ENCODE results near the gene COL5A2. TPM values are rescaled to one million over a fixed set of nuclear protein-coding genes. Genes with fewer than 3 reads are reported as not detected.
A peak's percentile ranks its signal among the peaks of the same experiment; 100 is the strongest.

The COL5A2 gene
- total RNA-seq, 4 donors from 2014 or later: 7.7 to 29.5 (median 16.9) TPM

DNA sequence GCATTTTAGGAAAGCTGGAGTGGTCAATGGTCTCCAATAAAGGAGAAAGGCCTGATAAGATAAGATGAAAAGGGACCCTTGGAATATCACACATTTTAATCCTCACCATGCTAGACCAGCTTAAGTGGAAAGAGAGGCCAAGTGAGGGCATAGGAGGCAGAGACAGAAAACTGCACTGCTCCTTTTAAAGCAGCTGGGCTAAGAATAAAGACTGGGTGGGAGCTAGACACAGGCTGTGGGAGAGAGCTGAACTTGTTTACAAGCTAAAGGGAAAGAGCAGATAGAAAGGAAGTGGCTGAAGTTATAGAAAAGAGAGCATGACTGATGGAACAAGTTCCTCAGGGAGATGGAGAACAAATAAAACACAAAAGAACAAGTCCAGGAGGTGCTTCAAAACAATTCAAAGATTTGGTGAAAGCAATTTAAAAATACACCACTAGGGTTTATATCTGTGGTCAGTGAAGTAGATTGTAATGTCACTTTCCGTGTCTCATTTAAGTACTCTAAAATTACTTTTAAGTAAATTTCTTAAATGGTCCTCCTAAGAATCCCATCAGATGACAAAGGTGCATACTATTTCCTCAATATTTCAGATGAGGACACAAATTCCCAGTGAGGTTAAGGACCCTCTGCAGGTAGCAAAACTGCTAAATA, 7.5 kb downstream of the COL5A2 start:
- no peak overlapping the region for H3K4me3 ChIP-seq (ENCODE audit: low read depth, poor library complexity, severe bottlenecking)
- 61 to 85% methylated on average over 1 of the region's 1 CpG for WGBS, 2 donors
- TF ChIP-seq POLR2A (IDR thresholded peaks at IDR 0.05): no peak
- TF ChIP-seq, protein P1, sequence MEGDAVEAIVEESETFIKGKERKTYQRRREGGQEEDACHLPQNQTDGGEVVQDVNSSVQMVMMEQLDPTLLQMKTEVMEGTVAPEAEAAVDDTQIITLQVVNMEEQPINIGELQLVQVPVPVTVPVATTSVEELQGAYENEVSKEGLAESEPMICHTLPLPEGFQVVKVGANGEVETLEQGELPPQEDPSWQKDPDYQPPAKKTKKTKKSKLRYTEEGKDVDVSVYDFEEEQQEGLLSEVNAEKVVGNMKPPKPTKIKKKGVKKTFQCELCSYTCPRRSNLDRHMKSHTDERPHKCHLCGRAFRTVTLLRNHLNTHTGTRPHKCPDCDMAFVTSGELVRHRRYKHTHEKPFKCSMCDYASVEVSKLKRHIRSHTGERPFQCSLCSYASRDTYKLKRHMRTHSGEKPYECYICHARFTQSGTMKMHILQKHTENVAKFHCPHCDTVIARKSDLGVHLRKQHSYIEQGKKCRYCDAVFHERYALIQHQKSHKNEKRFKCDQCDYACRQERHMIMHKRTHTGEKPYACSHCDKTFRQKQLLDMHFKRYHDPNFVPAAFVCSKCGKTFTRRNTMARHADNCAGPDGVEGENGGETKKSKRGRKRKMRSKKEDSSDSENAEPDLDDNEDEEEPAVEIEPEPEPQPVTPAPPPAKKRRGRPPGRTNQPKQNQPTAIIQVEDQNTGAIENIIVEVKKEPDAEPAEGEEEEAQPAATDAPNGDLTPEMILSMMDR (IDR thresholded peaks at IDR 0.05): no peak
- intact Hi-C loops (cut with DNase I; ENCODE audit: low total_unique reads): no loop called here
- no peak for DNase-seq (ENCODE audit: low spot score in 2 of 2)

DNA sequence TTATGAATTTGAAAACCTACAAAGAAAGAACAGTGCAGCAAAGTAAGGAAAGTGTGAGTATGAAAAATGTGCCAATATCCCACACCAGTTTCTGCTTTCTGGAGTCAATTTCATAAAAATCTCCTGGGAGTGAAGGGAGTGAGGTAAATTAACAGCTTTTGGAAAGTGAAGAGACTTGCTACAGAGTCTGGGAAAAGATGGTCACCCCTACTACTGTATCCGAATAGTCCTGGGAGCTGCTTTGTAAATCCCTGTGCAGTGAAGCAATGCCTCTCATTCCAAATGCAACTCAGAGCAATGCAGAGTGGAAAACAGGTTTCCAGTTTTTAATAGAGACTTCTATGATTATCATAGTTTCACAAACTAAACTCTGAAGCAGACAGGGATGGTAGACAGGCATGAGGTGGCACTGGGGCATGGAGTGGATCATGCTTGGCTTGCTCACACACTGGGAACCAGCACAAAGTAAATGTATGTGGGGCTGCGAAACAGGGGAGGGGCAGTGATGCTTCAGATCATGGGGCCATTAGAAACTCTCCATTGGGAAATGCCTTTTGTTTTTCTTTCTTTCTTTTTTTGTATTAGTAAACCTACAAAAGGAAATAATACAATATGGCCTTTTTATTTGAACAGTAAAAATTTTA, 10.6 kb downstream of the COL5A2 start:
- intact Hi-C loops (cut with DNase I; ENCODE audit: low total_unique reads): no loop called here
- TF ChIP-seq POLR2A (IDR thresholded peaks at IDR 0.05): no peak
- WGBS, 2 donors: 58 to 71% methylated on average over 2 of the region's 2 CpGs
- H3K4me3 ChIP-seq (ENCODE audit: low read depth, poor library complexity, severe bottlenecking): no peak overlapping the region
- no peak for DNase-seq (ENCODE audit: low spot score in 2 of 2)

DNA sequence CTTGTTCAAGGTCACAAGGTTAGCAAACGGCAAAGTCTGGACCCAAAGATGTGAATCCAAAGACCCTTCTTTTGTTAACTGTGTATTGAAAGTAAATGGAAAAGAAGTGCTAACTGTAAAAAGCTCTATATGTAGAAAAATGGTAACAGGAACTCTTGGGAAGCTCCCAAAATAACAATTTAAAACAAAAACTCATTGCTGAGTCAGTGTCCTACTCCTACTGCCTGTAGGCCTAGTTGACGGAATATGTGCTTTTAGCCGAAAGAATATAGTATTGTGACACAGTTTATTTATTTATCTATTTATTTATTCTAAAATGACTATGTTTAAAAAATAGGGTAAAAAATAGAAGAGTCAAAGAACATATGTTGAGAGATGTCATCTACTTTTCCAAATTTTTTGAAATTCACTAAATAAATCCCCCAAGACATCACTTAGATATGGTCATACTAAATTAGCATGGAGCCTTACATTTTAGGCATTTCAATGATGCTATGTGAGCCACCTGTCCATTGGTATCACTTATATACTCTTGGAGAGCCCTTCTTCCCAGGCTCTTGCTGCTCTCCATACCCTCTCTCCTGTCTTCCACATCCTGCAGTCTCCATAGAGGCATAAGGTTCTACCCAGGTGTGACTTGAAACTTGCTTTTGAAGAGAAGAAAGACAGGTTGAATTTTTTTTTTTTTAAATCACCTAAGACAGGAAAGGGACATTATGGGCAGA, 13.7 kb downstream of the COL5A2 start:
- no peak for DNase-seq (ENCODE audit: low spot score in 2 of 2)
- intact Hi-C loops (cut with DNase I; ENCODE audit: low total_unique reads): no loop called here
- 85 to 87% methylated on average over 3 of the region's 3 CpGs for WGBS, 2 donors
- TF ChIP-seq, protein P1 (IDR thresholded peaks at IDR 0.05): no peak
- TF ChIP-seq POLR2A (IDR thresholded peaks at IDR 0.05): no peak
- H3K4me3 ChIP-seq (ENCODE audit: low read depth, poor library complexity, severe bottlenecking): no peak overlapping the region

DNA sequence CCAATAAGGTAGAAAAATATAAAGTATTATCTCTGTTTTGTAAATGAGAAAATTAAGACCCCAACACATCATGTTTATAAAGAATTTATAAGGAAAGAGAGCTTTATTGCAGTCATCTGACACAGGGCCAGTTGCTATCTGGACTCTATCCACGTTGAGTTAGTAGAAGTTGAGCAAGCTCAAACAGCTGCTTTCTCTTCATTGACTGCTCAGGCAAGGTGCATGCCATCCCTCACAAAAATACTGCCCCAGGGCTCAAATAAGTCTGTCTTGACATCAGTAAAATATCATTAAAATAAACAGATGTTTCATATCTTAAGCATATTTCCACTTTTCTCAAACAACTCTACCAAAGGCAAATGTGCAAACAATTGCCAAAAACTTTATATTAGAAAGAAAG, 14.8 kb downstream of the COL5A2 start:
- WGBS, 2 donors: 15 to 22% methylated on average over 1 of the region's 1 CpG
- intact Hi-C loops (cut with DNase I; ENCODE audit: low total_unique reads): no loop called here
- DNase-seq (ENCODE audit: low spot score in 2 of 2): peak in 1 of 2 donors; percentile 86
- H3K4me3 ChIP-seq (ENCODE audit: low read depth, poor library complexity, severe bottlenecking): no peak overlapping the region
- TF ChIP-seq, protein P1 (IDR thresholded peaks at IDR 0.05): no peak
- no peak for TF ChIP-seq POLR2A (IDR thresholded peaks at IDR 0.05)

DNA sequence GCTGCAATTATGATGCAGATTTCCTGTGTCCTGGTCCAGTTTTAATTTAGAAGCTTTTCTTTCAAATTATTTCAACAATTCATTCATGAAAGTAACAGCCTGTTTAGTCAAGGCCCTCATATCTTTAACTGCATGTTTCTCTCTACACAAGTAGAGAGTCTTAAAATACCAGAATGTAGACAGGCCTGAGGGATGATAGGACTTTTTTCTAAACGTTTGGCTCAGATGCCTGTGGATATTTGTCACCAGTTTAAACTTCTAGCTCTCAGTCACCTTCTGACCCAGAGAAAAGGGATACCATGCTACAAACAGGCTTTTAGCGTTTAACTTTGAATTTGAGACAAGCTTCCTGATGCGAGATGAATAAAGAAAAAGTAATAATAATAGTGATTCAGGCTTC, 15.7 kb downstream of the COL5A2 start:
- DNase-seq (ENCODE audit: low spot score in 2 of 2): no peak
- no peak overlapping the region for H3K4me3 ChIP-seq (ENCODE audit: low read depth, poor library complexity, severe bottlenecking)
- intact Hi-C loops (cut with DNase I; ENCODE audit: low total_unique reads): no loop called here
- no peak for TF ChIP-seq POLR2A (IDR thresholded peaks at IDR 0.05)
- TF ChIP-seq, protein P1 (IDR thresholded peaks at IDR 0.05): no peak
- 21 to 24% methylated on average over 3 of the region's 3 CpGs for WGBS, 2 donors

DNA sequence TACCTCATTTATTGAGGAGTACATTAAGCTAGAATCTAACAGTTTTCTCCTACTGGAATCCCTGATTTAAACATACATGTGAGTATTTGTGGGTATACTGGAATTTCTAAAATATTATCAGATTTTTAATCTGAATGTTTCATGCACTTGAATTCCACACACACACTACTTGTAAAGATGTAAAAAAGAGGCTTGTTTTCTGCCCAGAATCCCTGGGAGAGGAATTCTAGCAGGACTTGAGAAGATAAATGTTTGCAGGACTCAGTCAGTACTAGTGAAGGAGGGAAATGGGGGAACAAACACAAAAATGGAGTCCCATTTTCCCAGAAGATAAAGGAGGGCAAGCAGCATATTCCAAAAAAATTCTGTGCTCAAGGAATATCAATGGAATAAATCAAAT, 17.0 kb downstream of the COL5A2 start:
- no peak for DNase-seq (ENCODE audit: low spot score in 2 of 2)
- intact Hi-C loops (cut with DNase I; ENCODE audit: low total_unique reads): no loop called here
- no peak overlapping the region for H3K4me3 ChIP-seq (ENCODE audit: low read depth, poor library complexity, severe bottlenecking)

More for the DNA sequence above, 17.0 kb downstream of the COL5A2 start:
- TF ChIP-seq, protein P1 (IDR thresholded peaks at IDR 0.05): no peak
- no peak for TF ChIP-seq POLR2A (IDR thresholded peaks at IDR 0.05)

Data from lower leg skin (tissue), 4 donors.